SK-N-MC (cell line): ENCODE data around the gene RCN1.

ENCODE experiments used
- EZH2 ChIP-seq: fragments of 200-600 bp; sonication (generic); IDR thresholded peaks from one replicate; pipeline ENCODE4 v1.6.1; 2017; ENCODE audit warnings: antibody characterized with exemption
- POLR2AphosphoS5 ChIP-seq: IDR thresholded peaks from 2 replicates; pipeline ENCODE4 v1.6.1; 2012; ENCODE audit warnings: mild to moderate bottlenecking, low read depth, low read length, borderline replicate concordance

DNA sequence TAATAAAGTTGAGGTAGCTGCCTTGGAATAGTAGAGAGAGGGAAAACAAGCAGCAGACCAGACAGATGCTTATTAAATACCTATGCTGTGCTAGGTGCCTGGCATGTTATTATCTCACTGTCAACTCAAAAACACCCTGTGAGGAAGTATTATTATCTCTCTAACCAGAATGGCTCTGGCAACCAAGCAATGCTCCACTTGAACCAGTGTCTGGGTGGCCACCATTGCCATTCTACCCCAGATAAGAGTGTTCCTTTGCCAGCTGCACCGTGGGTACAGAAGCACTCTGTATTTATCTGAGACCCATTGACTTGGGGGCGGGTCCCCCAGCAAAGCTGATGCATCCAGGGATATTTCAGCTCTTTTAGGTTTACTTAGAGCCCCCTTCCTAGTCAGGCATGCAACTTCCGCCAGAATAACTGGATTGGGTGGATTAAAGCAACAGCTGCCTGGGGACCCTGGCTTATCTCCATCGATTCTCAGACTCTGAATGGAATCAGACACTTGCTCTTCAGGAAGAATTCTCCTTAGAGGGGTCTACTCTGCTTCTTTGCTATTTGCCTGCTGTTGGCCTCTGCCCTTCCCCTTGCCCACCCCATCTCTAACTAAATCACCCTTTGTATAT, 49.1 kb downstream of the RCN1 start:
- TF ChIP-seq POLR2AphosphoS5 (no peak), EZH2 (no peak)
